ENCODE data around the gene CNTNAP5.

CNTNAP5 gene

GRCh38 chr2:124704071-124704925 lies 679.2 kb downstream of the CNTNAP5 start:
- 45 to 55% methylated on average over 3 of the region's 5 CpGs for WGBS, 2 experiments (ENCODE audit: insufficient coverage in 2 of 2)
- Histone ChIP-seq H3K36me3 (ENCODE audit: control insufficient read depth, insufficient read depth, low read length) (no peaks in the 10 kb centered on the region), H3K9me3 (ENCODE audit: control insufficient read depth, low read length) (no peaks in the 10 kb centered on the region), H3K27ac (ENCODE audit: low read depth, low read length, severe bottlenecking) (no peak overlapping the region), H3K4me1 (ENCODE audit: control insufficient read depth, insufficient read depth, low read length, poor library complexity, severe bottlenecking) (no peaks in the 10 kb centered on the region), H3K4me3 (ENCODE audit: extremely low read depth, insufficient read depth, low read length, poor library complexity, severe bottlenecking) (no peak overlapping the region)

- Histone ChIP-seq H3K4me3 (ENCODE audit: extremely low read depth, insufficient read depth, low read length, poor library complexity, severe bottlenecking) (no peak overlapping the region), H3K9me3 (ENCODE audit: control insufficient read depth, low read length) (no peaks in the 10 kb centered on the region), H3K27ac (ENCODE audit: low read depth, low read length, severe bottlenecking) (no peak overlapping the region), H3K4me1 (ENCODE audit: control insufficient read depth, insufficient read depth, low read length, poor library complexity, severe bottlenecking) (no peaks in the 10 kb centered on the region), H3K36me3 (ENCODE audit: control insufficient read depth, insufficient read depth, low read length) (no peaks in the 10 kb centered on the region)
- 90 to 100% methylated on average over 2 of the region's 3 CpGs for WGBS, 2 experiments (ENCODE audit: insufficient coverage in 2 of 2)
These were observed 683.6 kb downstream of the CNTNAP5 start for GRCh38 chr2:124708661-124709060.

GRCh38 chr2:124713969-124714368 lies 688.9 kb downstream of the CNTNAP5 start:
- WGBS, 2 experiments (ENCODE audit: insufficient coverage in 2 of 2) = 75% methylated on average over 1 of the region's 2 CpGs; no CpG with 5 or more reads in 1 of the 2 experiments
- Histone ChIP-seq H3K9me3 (ENCODE audit: control insufficient read depth, low read length) (no peaks in the 10 kb centered on the region), H3K27ac (ENCODE audit: low read depth, low read length, severe bottlenecking) (no peak overlapping the region), H3K4me3 (ENCODE audit: extremely low read depth, insufficient read depth, low read length, poor library complexity, severe bottlenecking) (no peak overlapping the region), H3K36me3 (ENCODE audit: control insufficient read depth, insufficient read depth, low read length) (no peaks in the 10 kb centered on the region), H3K4me1 (ENCODE audit: control insufficient read depth, insufficient read depth, low read length, poor library complexity, severe bottlenecking) (no peaks in the 10 kb centered on the region)

- no peaks in the 10 kb centered on the region for H3K4me1 ChIP-seq (ENCODE audit: control insufficient read depth, insufficient read depth, low read length, poor library complexity, severe bottlenecking)
- no peaks in the 10 kb centered on the region for H3K36me3 ChIP-seq (ENCODE audit: control insufficient read depth, insufficient read depth, low read length)
- no peaks in the 10 kb centered on the region for H3K9me3 ChIP-seq (ENCODE audit: control insufficient read depth, low read length)
- H3K27ac ChIP-seq (ENCODE audit: low read depth, low read length, severe bottlenecking) = no peak overlapping the region
- no peak overlapping the region for H3K4me3 ChIP-seq (ENCODE audit: extremely low read depth, insufficient read depth, low read length, poor library complexity, severe bottlenecking)
These were observed 700.1 kb downstream of the CNTNAP5 start for GRCh38 chr2:124725187-124725586.

GRCh38 chr2:124740636-124741035 lies 715.5 kb downstream of the CNTNAP5 start:
- H3K36me3 ChIP-seq (ENCODE audit: control insufficient read depth, insufficient read depth, low read length) = no peaks in the 10 kb centered on the region
- H3K4me3 ChIP-seq (ENCODE audit: extremely low read depth, insufficient read depth, low read length, poor library complexity, severe bottlenecking) = no peak overlapping the region
- no peak overlapping the region for H3K27ac ChIP-seq (ENCODE audit: low read depth, low read length, severe bottlenecking)
- no peaks in the 10 kb centered on the region for H3K9me3 ChIP-seq (ENCODE audit: control insufficient read depth, low read length)
- 100% methylated on average over 1 of the region's 2 CpGs; no CpG with 5 or more reads in 1 of the 2 experiments for WGBS, 2 experiments (ENCODE audit: insufficient coverage in 2 of 2)
- no peaks in the 10 kb centered on the region for H3K4me1 ChIP-seq (ENCODE audit: control insufficient read depth, insufficient read depth, low read length, poor library complexity, severe bottlenecking)

GRCh38 chr2:124753842-124754241 lies 728.8 kb downstream of the CNTNAP5 start:
- Histone ChIP-seq H3K27ac (ENCODE audit: low read depth, low read length, severe bottlenecking) (no peak overlapping the region), H3K36me3 (ENCODE audit: control insufficient read depth, insufficient read depth, low read length) (no peaks in the 10 kb centered on the region), H3K9me3 (ENCODE audit: control insufficient read depth, low read length) (no peaks in the 10 kb centered on the region), H3K4me1 (ENCODE audit: control insufficient read depth, insufficient read depth, low read length, poor library complexity, severe bottlenecking) (no peaks in the 10 kb centered on the region), H3K4me3 (ENCODE audit: extremely low read depth, insufficient read depth, low read length, poor library complexity, severe bottlenecking) (no peak overlapping the region)
- WGBS, 2 experiments (ENCODE audit: insufficient coverage in 2 of 2) = 75% methylated on average over 3 of the region's 3 CpGs; no CpG with 5 or more reads in 1 of the 2 experiments

GRCh38 chr2:124755386-124755785 lies 730.3 kb downstream of the CNTNAP5 start:
- Histone ChIP-seq H3K4me1 (ENCODE audit: control insufficient read depth, insufficient read depth, low read length, poor library complexity, severe bottlenecking) (no peaks in the 10 kb centered on the region), H3K36me3 (ENCODE audit: control insufficient read depth, insufficient read depth, low read length) (no peaks in the 10 kb centered on the region), H3K9me3 (ENCODE audit: control insufficient read depth, low read length) (no peaks in the 10 kb centered on the region), H3K4me3 (ENCODE audit: extremely low read depth, insufficient read depth, low read length, poor library complexity, severe bottlenecking) (no peak overlapping the region), H3K27ac (ENCODE audit: low read depth, low read length, severe bottlenecking) (no peak overlapping the region)
- WGBS, 2 experiments (ENCODE audit: insufficient coverage in 2 of 2) = no CpG with 5 or more reads among the region's 1 CpG

GRCh38 chr2:124756048-124756447 lies 731.0 kb downstream of the CNTNAP5 start:
- Histone ChIP-seq H3K36me3 (ENCODE audit: control insufficient read depth, insufficient read depth, low read length) (no peaks in the 10 kb centered on the region), H3K27ac (ENCODE audit: low read depth, low read length, severe bottlenecking) (no peak overlapping the region), H3K4me3 (ENCODE audit: extremely low read depth, insufficient read depth, low read length, poor library complexity, severe bottlenecking) (no peak overlapping the region), H3K9me3 (ENCODE audit: control insufficient read depth, low read length) (no peaks in the 10 kb centered on the region), H3K4me1 (ENCODE audit: control insufficient read depth, insufficient read depth, low read length, poor library complexity, severe bottlenecking) (no peaks in the 10 kb centered on the region)
- WGBS, 2 experiments (ENCODE audit: insufficient coverage in 2 of 2) = 70 to 83% methylated on average over 1 to 2 of the region's 4 CpGs

- no peak overlapping the region for H3K4me3 ChIP-seq (ENCODE audit: extremely low read depth, insufficient read depth, low read length, poor library complexity, severe bottlenecking)
- no peaks in the 10 kb centered on the region for H3K9me3 ChIP-seq (ENCODE audit: control insufficient read depth, low read length)
- H3K36me3 ChIP-seq (ENCODE audit: control insufficient read depth, insufficient read depth, low read length) = no peaks in the 10 kb centered on the region
- H3K27ac ChIP-seq (ENCODE audit: low read depth, low read length, severe bottlenecking) = no peak overlapping the region
- no peaks in the 10 kb centered on the region for H3K4me1 ChIP-seq (ENCODE audit: control insufficient read depth, insufficient read depth, low read length, poor library complexity, severe bottlenecking)
- 100% methylated on average over 1 of the region's 1 CpG; no CpG with 5 or more reads in 1 of the 2 experiments for WGBS, 2 experiments (ENCODE audit: insufficient coverage in 2 of 2)
These were observed 737.3 kb downstream of the CNTNAP5 start for GRCh38 chr2:124762388-124762787.

- H3K9me3 ChIP-seq (ENCODE audit: control insufficient read depth, low read length) = no peaks in the 10 kb centered on the region
- no peaks in the 10 kb centered on the region for H3K36me3 ChIP-seq (ENCODE audit: control insufficient read depth, insufficient read depth, low read length)
- no peak overlapping the region for H3K4me3 ChIP-seq (ENCODE audit: extremely low read depth, insufficient read depth, low read length, poor library complexity, severe bottlenecking)
- H3K27ac ChIP-seq (ENCODE audit: low read depth, low read length, severe bottlenecking) = no peak overlapping the region
- no peaks in the 10 kb centered on the region for H3K4me1 ChIP-seq (ENCODE audit: control insufficient read depth, insufficient read depth, low read length, poor library complexity, severe bottlenecking)
- 88 to 90% methylated on average over 9 of the region's 9 CpGs for WGBS, 2 experiments (ENCODE audit: insufficient coverage in 2 of 2)
These were observed 738.5 kb downstream of the CNTNAP5 start for GRCh38 chr2:124763611-124764010.

GRCh38 chr2:124774781-124775180 lies 749.7 kb downstream of the CNTNAP5 start:
- Histone ChIP-seq H3K4me3 (ENCODE audit: extremely low read depth, insufficient read depth, low read length, poor library complexity, severe bottlenecking) (no peak overlapping the region), H3K9me3 (ENCODE audit: control insufficient read depth, low read length) (no peaks in the 10 kb centered on the region), H3K4me1 (ENCODE audit: control insufficient read depth, insufficient read depth, low read length, poor library complexity, severe bottlenecking) (peaks cover 6% of the 10 kb centered on the region), H3K27ac (ENCODE audit: low read depth, low read length, severe bottlenecking) (no peak overlapping the region), H3K36me3 (ENCODE audit: control insufficient read depth, insufficient read depth, low read length) (no peaks in the 10 kb centered on the region)
- 76 to 100% methylated on average over 5 of the region's 5 CpGs for WGBS, 2 experiments (ENCODE audit: insufficient coverage in 2 of 2)
